K562 (cell line): ENCODE data around the gene GABPB1. TPM values are rescaled to one million over a fixed set of nuclear protein-coding genes. Genes with fewer than 3 reads are reported as not detected.
A peak's percentile ranks its signal among the peaks of the same experiment; 100 is the strongest.

Experiments
- FOSL1 ChIP-seq: fragments of 200-800 bp; sonication (Bioruptor generic); conservative IDR thresholded peaks from 2 replicates; pipeline ENCODE4 v1.6.1; 2016; ENCODE audit warnings: missing genetic modification characterization, missing compliant biosample characterization
- FOXJ2 ChIP-seq: fragments of 200-800 bp; sonication (Bioruptor generic); IDR thresholded peaks from 2 replicates; pipeline ENCODE4 v1.6.1; 2016; ENCODE audit warnings: missing genetic modification characterization, missing compliant biosample characterization
- JUN ChIP-seq, 2 experiments: sonication (generic) in 1 of 2; formaldehyde crosslinking in 1 of 2; IDR thresholded peaks; 2 replicates each; pipeline versions ENCODE4 v1.6.1 to v1.8.0; 2012 to 2022; ENCODE audit warnings: borderline replicate concordance in 2 of 2, mild to moderate bottlenecking in 2 of 2, improper control_type of control experiment in 1 of 2, low read depth in 1 of 2, low read length in 1 of 2, missing genetic modification reagents in 1 of 2
- KDM4B ChIP-seq, 2 experiments: fragments of 450-650 bp in 1 of 2; sonication (generic) in 1 of 2; IDR thresholded peaks; 2 replicates each; pipeline ENCODE4 v1.6.1; 2016 to 2017; ENCODE audit warnings: borderline replicate concordance in 2 of 2, antibody characterized with exemption in 1 of 2, low read depth in 1 of 2, mild to moderate bottlenecking in 1 of 2
- MAZ ChIP-seq, 2 experiments: fragments of 450-650 bp in 1 of 2; sonication (generic) in 1 of 2; formaldehyde crosslinking; IDR thresholded peaks in 1 of 2; conservative IDR thresholded peaks in 1 of 2; 2 replicates each; pipeline versions ENCODE4 v1.4.0 to v1.5.0; 2020; ENCODE audit warnings: mild to moderate bottlenecking in 1 of 2, missing genetic modification reagents in 1 of 2
- MECOM ChIP-seq: fragments of 250-450 bp; sonication (Bioruptor Pico); IDR thresholded peaks from 2 replicates; pipeline ENCODE4 v1.8.0; 2022; ENCODE audit warnings: inconsistent platforms
- MNT ChIP-seq, 2 experiments: fragments of 450-650 bp; conservative IDR thresholded peaks; 2 replicates each; pipeline ENCODE4 v1.6.1; 2017; ENCODE audit warnings: mild to moderate bottlenecking in 2 of 2, moderate library complexity in 2 of 2
- MTA2 ChIP-seq: fragments of 450-650 bp; IDR thresholded peaks from 2 replicates; pipeline ENCODE4 v1.6.1; 2016; ENCODE audit warnings: low read depth
- PML ChIP-seq: IDR thresholded peaks from 2 replicates; pipeline ENCODE4 v1.6.1; 2012; ENCODE audit warnings: low read length, inconsistent platforms
- TBP ChIP-seq: optimal IDR thresholded peaks from 2 replicates; pipeline ENCODE3; 2011; ENCODE audit warnings: low read depth, low read length, improper control_type of control experiment
- TCF3 ChIP-seq: sonication (generic); formaldehyde crosslinking; IDR thresholded peaks from 2 replicates; pipeline ENCODE4 v1.4.0; 2020; ENCODE audit warnings: mild to moderate bottlenecking, missing genetic modification reagents
- TOE1 ChIP-seq, 2 experiments: fragments of 450-650 bp in 1 of 2; sonication (generic) in 1 of 2; formaldehyde crosslinking in 1 of 2; IDR thresholded peaks; 2 replicates each; pipeline versions ENCODE4 v1.7.1 to v1.8.0; 2016 to 2022; ENCODE audit warnings: borderline replicate concordance in 2 of 2, mild to moderate bottlenecking in 2 of 2, antibody characterized with exemption in 1 of 2, inconsistent platforms in 1 of 2, low read depth in 1 of 2, missing genetic modification reagents in 1 of 2, moderate library complexity in 1 of 2
- XRCC3 ChIP-seq: fragments of 450-650 bp; IDR thresholded peaks from 2 replicates; pipeline ENCODE4 v1.6.1; 2017; ENCODE audit warnings: mild to moderate bottlenecking, moderate library complexity
- ZNF124 ChIP-seq: sonication (generic); formaldehyde crosslinking; IDR thresholded peaks from 2 replicates; pipeline ENCODE4 v1.8.1; 2022; ENCODE audit warnings: missing genetic modification reagents
- polyA plus RNA-seq, 8 experiments: library from polyadenylated mRNA; depleted of rRNA in 4 of 8; stranded (reverse) in 5 of 8; unstranded in 3 of 8; fragments of >200 nt; fragmentation: Nextera tagmentation in 2 of 8; fragmentation: Illumina TruSeq in 1 of 8; extraction: Ambion mirVana in 2 of 8; extraction: Trizol in 1 of 8; gene quantifications; 2 replicates each; pipeline versions ENCODE4 v1.2.1 to v1.2.3, GENCODE V29; 2011 to 2014; ENCODE audit warnings: inconsistent platforms in 1 of 8, missing spikeins in 1 of 8
- total RNA-seq, 7 experiments: library from RNA; depleted of rRNA in 6 of 7; stranded (reverse); fragments of >200 nt in 6 of 7; fragmentation: Illumina TruSeq in 2 of 7; extraction: Trizol in 2 of 7; gene quantifications; 2 replicates each; pipeline versions ENCODE4 v1.2.1 to v1.2.3, GENCODE V29; 2011 to 2021; ENCODE audit warnings: low replicate concordance in 1 of 7
- TF ChIP-seq, protein P1 (sequence below), 2 experiments: fragments of 450-650 bp; IDR thresholded peaks; 2 replicates each; pipeline ENCODE4 v1.6.1; 2016; ENCODE audit warnings: mild to moderate bottlenecking in 2 of 2, borderline replicate concordance in 1 of 2, low read depth in 1 of 2, moderate library complexity in 1 of 2
- TF ChIP-seq, protein P2 (sequence below): fragments of 450-650 bp; IDR thresholded peaks from 2 replicates; pipeline ENCODE4 v1.6.1; 2016; ENCODE audit warnings: low read depth, mild to moderate bottlenecking, moderate library complexity

GABPB1 gene
- total and polyA plus RNA-seq, 9 of the 15 experiments (the other 6 are each of a cell fraction or from before 2014, with no cell fraction given): 11.8 to 42.3 (median 33.2) TPM

DNA sequence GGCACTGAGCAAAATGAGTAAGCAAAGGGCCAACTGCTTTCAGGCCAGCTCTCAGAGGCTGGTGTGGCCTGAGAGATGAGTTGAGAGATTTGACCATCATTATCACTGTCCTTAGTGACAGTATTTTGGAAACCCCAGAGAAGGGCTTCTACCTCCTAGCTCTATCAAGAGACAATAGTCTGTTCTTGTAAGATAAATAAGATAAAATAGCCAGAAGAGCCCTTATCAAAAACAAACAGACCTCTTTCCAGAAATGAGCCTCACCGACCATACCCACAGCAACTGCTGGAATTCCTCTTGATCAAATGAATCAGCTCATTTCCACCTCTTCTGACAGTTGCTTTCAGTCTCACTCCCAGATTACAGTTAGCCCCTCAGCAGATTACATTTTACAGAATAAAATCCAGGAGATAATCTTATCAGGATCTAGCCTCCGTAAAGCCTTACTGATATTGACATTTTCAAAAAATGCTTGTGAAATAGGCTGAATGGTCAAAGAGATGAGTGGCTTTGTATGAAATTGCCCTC, 94.0 kb downstream of the GABPB1 start (continued):
- peak; percentile 98 for TF ChIP-seq FOXJ2 (tag)
- TF ChIP-seq TCF3 (CRISPR knock-in tag): peak; percentile 83
- peak; percentile 93 for TF ChIP-seq FOSL1
- TF ChIP-seq XRCC3: no peak
- peak; percentile 97 for TF ChIP-seq MTA2
- TF ChIP-seq TOE1 (IDR thresholded peaks at IDR 0.05; ENCODE audit: borderline replicate concordance): peak; percentile 13; the same call in 1 of the 2 replicates
- TF ChIP-seq TOE1 (CRISPR knock-in tag; IDR thresholded peaks at IDR 0.05; ENCODE audit: borderline replicate concordance, low read depth): no peak
- TF ChIP-seq JUN (IDR thresholded peaks at IDR 0.05; ENCODE audit: borderline replicate concordance, low read depth, low read length): peak; percentile 50; the same call in 1 of the 2 replicates
- TF ChIP-seq JUN (CRISPR knock-in tag; IDR thresholded peaks at IDR 0.05; ENCODE audit: borderline replicate concordance): no peak
- 0 out of 4 replicates have a peak, but pooled peaks have one; percentile 21 to 58 for TF ChIP-seq MAZ (CRISPR knock-in tag; conservative IDR thresholded peaks at IDR 0.05 in 1 of 2, IDR thresholded peaks at IDR 0.05 in 1 of 2)
- TF ChIP-seq TBP: no peak
- peak in 1 of 2 experiments; percentile 56; a peak in 2 of 4 replicates for TF ChIP-seq MNT (conservative IDR thresholded peaks at IDR 0.05)
- no peak for TF ChIP-seq ZNF124 (CRISPR knock-in tag)
- TF ChIP-seq KDM4B (IDR thresholded peaks at IDR 0.05; ENCODE audit: borderline replicate concordance in 2 of 2, low read depth in 1 of 2): no peak
- TF ChIP-seq MECOM (CRISPR knock-in tag): peak; percentile 99
- peak; percentile 93 for TF ChIP-seq PML
- TF ChIP-seq, protein P1, sequence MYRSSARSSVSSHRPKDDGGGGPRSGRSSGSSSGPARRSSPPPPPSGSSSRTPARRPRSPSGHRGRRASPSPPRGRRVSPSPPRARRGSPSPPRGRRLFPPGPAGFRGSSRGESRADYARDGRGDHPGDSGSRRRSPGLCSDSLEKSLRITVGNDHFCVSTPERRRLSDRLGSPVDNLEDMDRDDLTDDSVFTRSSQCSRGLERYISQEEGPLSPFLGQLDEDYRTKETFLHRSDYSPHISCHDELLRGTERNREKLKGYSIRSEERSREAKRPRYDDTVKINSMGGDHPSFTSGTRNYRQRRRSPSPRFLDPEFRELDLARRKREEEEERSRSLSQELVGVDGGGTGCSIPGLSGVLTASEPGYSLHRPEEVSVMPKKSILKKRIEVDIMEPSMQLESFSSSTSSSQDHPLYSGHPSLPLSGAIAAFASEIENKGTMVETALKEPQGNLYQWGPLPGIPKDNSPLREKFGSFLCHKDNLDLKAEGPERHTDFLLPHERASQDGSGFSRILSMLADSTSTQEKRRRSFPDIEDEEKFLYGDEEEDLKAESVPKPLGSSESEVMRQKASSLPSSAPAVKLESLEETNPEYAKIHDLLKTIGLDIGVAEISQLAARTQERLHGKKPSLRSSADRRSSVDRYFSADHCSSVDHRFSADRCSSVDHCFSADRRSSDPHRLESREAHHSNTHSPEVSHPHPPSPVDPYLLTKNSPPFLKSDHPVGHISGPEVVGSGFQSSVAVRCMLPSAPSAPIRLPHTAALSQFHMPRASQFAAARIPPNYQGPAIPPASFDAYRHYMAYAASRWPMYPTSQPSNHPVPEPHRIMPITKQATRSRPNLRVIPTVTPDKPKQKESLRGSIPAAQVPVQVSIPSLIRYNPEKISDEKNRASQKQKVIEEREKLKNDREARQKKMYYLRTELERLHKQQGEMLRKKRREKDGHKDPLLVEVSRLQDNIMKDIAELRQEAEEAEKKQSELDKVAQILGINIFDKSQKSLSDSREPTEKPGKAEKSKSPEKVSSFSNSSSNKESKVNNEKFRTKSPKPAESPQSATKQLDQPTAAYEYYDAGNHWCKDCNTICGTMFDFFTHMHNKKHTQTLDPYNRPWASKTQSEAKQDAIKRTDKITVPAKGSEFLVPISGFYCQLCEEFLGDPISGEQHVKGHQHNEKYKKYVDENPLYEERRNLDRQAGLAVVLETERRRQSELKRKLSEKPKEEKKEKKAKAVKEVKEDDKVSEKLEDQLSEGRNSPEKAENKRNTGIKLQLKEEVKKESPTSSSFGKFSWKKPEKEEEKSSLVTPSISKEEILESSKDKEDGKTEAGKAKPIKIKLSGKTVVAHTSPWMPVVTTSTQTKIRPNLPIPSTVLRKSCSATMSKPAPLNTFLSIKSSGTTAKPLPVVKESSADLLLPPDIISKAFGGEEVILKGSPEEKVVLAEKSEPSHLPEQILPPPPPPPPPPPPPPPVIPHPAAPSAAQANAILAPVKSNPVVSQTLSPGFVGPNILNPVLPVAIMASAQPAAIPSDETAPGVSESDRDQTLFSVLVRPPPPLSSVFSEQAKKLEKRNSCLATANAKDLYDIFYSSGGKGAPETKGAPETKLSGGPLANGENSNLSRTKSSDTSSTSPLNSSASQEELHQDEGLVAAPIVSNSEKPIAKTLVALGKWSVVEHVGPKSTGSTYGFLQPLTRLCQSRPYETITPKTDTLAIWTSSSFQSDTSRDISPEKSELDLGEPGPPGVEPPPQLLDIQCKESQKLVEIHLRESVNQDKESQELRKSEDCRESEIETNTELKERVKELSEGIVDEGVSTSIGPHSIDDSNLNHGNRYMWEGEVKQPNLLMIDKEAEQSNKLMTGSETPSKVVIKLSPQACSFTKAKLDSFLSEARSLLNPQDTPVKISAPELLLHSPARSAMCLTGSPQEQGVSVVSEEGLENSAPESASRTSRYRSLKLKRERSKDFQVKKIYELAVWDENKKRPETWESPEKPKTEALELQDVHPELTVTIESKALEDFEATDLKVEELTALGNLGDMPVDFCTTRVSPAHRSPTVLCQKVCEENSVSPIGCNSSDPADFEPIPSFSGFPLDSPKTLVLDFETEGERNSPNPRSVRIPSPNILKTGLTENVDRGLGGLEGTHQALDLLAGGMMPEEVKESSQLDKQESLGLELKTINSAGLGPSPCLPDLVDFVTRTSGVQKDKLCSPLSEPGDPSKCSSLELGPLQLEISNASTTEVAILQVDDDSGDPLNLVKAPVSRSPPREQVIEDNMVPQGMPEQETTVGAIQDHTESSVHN (IDR thresholded peaks at IDR 0.05; ENCODE audit: borderline replicate concordance in 1 of 2, low read depth in 1 of 2): peak in 1 of 2 experiments; percentile 66; a peak in 1 of 4 replicates
- TF ChIP-seq, protein P2, sequence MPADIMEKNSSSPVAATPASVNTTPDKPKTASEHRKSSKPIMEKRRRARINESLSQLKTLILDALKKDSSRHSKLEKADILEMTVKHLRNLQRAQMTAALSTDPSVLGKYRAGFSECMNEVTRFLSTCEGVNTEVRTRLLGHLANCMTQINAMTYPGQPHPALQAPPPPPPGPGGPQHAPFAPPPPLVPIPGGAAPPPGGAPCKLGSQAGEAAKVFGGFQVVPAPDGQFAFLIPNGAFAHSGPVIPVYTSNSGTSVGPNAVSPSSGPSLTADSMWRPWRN: peak; percentile 85; the same call in 1 of the 2 replicates
